Measurements from ENCODE around the gene PSMB9.

The PSMB9 gene

DNA sequence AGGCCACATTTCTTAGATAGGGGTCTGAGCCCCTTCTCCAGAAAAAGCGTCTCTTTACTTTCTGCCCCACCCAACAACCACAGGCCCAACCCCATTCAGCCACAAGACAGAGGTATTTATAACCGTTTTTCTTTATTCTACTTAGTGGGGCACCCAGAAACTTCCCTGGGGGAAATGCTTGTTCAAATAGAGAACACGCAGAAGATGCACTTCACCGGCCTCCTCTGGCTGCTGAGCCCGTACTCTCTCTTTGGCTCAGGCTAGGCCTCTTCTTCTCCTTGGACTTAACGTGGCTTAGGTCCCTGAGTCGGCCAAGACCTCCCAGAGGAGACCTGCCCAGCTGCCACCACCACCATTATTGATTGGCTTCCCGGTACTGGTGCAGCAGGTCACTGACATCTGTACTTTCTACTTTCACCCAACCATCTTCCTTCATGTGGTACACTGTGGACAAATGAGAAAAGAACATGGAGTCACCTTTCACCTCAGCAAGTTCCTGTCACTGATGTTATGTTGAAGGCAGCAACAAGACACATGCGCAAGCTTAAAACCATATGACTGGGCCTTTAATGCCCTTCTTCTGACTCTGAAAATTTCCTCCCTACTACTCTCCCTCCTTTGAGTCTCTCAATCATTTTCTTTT is 13.3 kb upstream of the PSMB9 start:
- no peaks in the 10 kb centered on the region for H3K9me3 ChIP-seq (ENCODE audit: low read length)
- peak overlapping the region; percentile 41 for H3K27ac ChIP-seq (ENCODE audit: low read depth, low read length, poor library complexity, severe bottlenecking)
- H3K4me2 ChIP-seq (ENCODE audit: low read length), result no peak overlapping the region
- H4K20me1 ChIP-seq (ENCODE audit: insufficient read depth, low read length), result no peaks in the 10 kb centered on the region
- H3F3A ChIP-seq (ENCODE audit: insufficient read depth, low read length), result no peaks in the 10 kb centered on the region
- H3K9ac ChIP-seq (ENCODE audit: low read length), result no peak overlapping the region
- H3K9me2 ChIP-seq (ENCODE audit: low read depth, low read length), result no peaks in the 10 kb centered on the region
- H3K36me3 ChIP-seq (ENCODE audit: insufficient read depth, low read length), result peaks cover 49% of the 10 kb centered on the region
- H3K4me3 ChIP-seq (ENCODE audit: low read depth, low read length, poor library complexity, severe bottlenecking), result no peak overlapping the region
- H3K27me3 ChIP-seq (ENCODE audit: insufficient read depth, low read length), result no peaks in the 10 kb centered on the region
- H2AFZ ChIP-seq (ENCODE audit: low read length), result no peak overlapping the region
- TF ChIP-seq EZH2 (IDR thresholded peaks at IDR 0.05; ENCODE audit: borderline replicate concordance, low read length), result no peak
- TF ChIP-seq, protein P1, sequence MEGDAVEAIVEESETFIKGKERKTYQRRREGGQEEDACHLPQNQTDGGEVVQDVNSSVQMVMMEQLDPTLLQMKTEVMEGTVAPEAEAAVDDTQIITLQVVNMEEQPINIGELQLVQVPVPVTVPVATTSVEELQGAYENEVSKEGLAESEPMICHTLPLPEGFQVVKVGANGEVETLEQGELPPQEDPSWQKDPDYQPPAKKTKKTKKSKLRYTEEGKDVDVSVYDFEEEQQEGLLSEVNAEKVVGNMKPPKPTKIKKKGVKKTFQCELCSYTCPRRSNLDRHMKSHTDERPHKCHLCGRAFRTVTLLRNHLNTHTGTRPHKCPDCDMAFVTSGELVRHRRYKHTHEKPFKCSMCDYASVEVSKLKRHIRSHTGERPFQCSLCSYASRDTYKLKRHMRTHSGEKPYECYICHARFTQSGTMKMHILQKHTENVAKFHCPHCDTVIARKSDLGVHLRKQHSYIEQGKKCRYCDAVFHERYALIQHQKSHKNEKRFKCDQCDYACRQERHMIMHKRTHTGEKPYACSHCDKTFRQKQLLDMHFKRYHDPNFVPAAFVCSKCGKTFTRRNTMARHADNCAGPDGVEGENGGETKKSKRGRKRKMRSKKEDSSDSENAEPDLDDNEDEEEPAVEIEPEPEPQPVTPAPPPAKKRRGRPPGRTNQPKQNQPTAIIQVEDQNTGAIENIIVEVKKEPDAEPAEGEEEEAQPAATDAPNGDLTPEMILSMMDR (IDR thresholded peaks at IDR 0.05; ENCODE audit: low read length), result no peak
- peaks cover 13% of the 10 kb centered on the region for H3K79me2 ChIP-seq (ENCODE audit: insufficient read depth, low read length)
- H3K4me1 ChIP-seq (ENCODE audit: insufficient read depth, low read length, severe bottlenecking), result peaks cover 67% of the 10 kb centered on the region

DNA sequence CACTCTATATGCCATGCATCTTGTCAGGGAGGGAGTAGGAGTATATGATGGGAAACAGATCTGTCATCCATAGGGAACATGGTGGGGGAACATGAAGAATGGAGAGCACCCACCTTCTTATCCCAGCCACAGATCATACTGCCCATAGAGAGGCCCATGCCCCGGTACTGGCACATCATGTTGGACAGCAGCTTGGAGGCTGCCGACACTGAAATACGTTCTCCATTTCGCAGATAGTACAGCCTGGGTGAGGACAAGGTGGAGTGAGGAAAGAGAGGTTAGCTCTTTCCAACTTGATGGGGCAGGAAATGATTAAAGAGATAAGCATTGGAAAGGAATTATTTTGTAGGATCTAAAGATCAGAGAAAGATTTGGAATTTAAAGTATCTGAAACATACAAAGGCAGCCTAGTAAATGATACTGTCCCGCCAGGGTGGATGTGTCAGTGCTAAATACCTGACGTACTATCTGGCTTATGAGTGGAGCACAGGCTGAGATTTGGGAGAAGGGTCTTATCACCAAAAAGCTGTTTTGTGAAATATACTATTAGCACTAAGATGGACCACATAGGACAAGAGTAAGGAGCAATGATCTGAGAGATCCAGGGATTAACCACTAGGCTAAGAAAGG is 11.9 kb upstream of the PSMB9 start:
- no peaks in the 10 kb centered on the region for H4K20me1 ChIP-seq (ENCODE audit: insufficient read depth, low read length)
- peak overlapping the region; percentile 95 for H3K27ac ChIP-seq (ENCODE audit: low read depth, low read length, poor library complexity, severe bottlenecking)
- peaks cover 49% of the 10 kb centered on the region for H3K36me3 ChIP-seq (ENCODE audit: insufficient read depth, low read length)
- no peaks in the 10 kb centered on the region for H3F3A ChIP-seq (ENCODE audit: insufficient read depth, low read length)
- peaks cover 60% of the 10 kb centered on the region for H3K4me1 ChIP-seq (ENCODE audit: insufficient read depth, low read length, severe bottlenecking)
- no peak overlapping the region for H2AFZ ChIP-seq (ENCODE audit: low read length)
- H3K4me2 ChIP-seq (ENCODE audit: low read length), result peak overlapping the region; percentile 84; the same call in 1 of the 2 replicates
- H3K9me2 ChIP-seq (ENCODE audit: low read depth, low read length), result no peaks in the 10 kb centered on the region
- no peak for TF ChIP-seq EZH2 (IDR thresholded peaks at IDR 0.05; ENCODE audit: borderline replicate concordance, low read length)
- TF ChIP-seq, protein P1 (IDR thresholded peaks at IDR 0.05; ENCODE audit: low read length), result no peak
- H3K9ac ChIP-seq (ENCODE audit: low read length), result peak overlapping the region; percentile 97; the same call in 1 of the 2 replicates
- H3K9me3 ChIP-seq (ENCODE audit: low read length), result no peaks in the 10 kb centered on the region
- peak overlapping the region; percentile 82 for H3K4me3 ChIP-seq (ENCODE audit: low read depth, low read length, poor library complexity, severe bottlenecking)
- H3K27me3 ChIP-seq (ENCODE audit: insufficient read depth, low read length), result no peaks in the 10 kb centered on the region
- peaks cover 9% of the 10 kb centered on the region for H3K79me2 ChIP-seq (ENCODE audit: insufficient read depth, low read length)

DNA sequence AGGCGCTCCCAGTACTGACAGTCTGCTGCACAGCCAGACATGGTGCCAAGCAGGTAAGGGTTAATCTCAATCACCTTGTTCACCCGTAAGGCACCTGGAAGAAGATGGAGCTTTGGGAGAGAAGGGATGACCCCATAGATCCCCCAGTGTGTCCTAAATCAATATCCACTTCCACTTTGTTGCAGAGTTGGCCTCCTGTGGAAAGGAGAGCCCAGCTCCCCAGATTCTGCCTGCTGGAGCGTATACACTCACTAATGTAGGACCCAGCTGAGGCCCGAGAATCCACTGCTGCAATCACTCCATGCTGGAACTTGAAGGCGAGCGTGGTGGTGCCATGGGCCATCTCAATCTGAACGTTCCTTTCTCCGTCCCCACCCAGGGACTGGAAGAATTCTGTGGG is 11.3 kb upstream of the PSMB9 start:
- Histone ChIP-seq H3K9me3 (ENCODE audit: low read length) (no peaks in the 10 kb centered on the region), H3K4me3 (ENCODE audit: low read depth, low read length, poor library complexity, severe bottlenecking) (peak overlapping the region; percentile 82), H3K27me3 (ENCODE audit: insufficient read depth, low read length) (no peaks in the 10 kb centered on the region), H3K4me2 (ENCODE audit: low read length) (peak overlapping the region; percentile 84), H2AFZ (ENCODE audit: low read length) (no peak overlapping the region), H3K9ac (ENCODE audit: low read length) (peak overlapping the region; percentile 97), H3K79me2 (ENCODE audit: insufficient read depth, low read length) (peaks cover 4% of the 10 kb centered on the region; the same call in 1 of the 2 replicates), H4K20me1 (ENCODE audit: insufficient read depth, low read length) (no peaks in the 10 kb centered on the region), H3K27ac (ENCODE audit: low read depth, low read length, poor library complexity, severe bottlenecking) (peak overlapping the region; percentile 95), H3K36me3 (ENCODE audit: insufficient read depth, low read length) (peaks cover 52% of the 10 kb centered on the region), H3K9me2 (ENCODE audit: low read depth, low read length) (no peaks in the 10 kb centered on the region), H3K4me1 (ENCODE audit: insufficient read depth, low read length, severe bottlenecking) (peaks cover 54% of the 10 kb centered on the region), H3F3A (ENCODE audit: insufficient read depth, low read length) (no peaks in the 10 kb centered on the region)
- TF ChIP-seq, protein P1 (IDR thresholded peaks at IDR 0.05; ENCODE audit: low read length), result no peak
- TF ChIP-seq EZH2 (IDR thresholded peaks at IDR 0.05; ENCODE audit: borderline replicate concordance, low read length), result no peak
